HG02763 (cell line): ENCODE results near the gene DNLZ.

ENCODE experiments used
- ATAC-seq: cut with Tn5 transposase; IDR thresholded peaks from one replicate; pipeline ENCODE4 v1.9.1; 2021; ENCODE audit warnings: mild to moderate bottlenecking, moderate library complexity; ENCODE audit not compliant: unreplicated experiment

Gene DNLZ

GRCh38 chr9:136377341-136378169 lies 14.0 kb upstream of the DNLZ start:
- no peak for ATAC-seq

GRCh38 chr9:136376457-136376856 lies 12.9 kb upstream of the DNLZ start:
- no peak for ATAC-seq

GRCh38 chr9:136375096-136375495 lies 11.6 kb upstream of the DNLZ start:
- ATAC-seq = no peak

GRCh38 chr9:136374183-136374575 lies 10.6 kb upstream of the DNLZ start:
- ATAC-seq = no peak

GRCh38 chr9:136373300-136374182 lies 10.0 kb upstream of the DNLZ start, which contains the start of gene CARD9:
Gene CARD9, minus strand, starts transcription at chr9:136373669. Its CDS starts 1,591 bp downstream, at chr9:136372078.
- ATAC-seq = no peak

- no peak for ATAC-seq
Measured at GRCh38 chr9:136372561-136373299, 9.2 kb upstream of the DNLZ start.

- no peak for ATAC-seq
Measured at GRCh38 chr9:136372006-136372405, 8.5 kb upstream of the DNLZ start.

- no peak for ATAC-seq
Measured at GRCh38 chr9:136371533-136371880, 8.0 kb upstream of the DNLZ start.

GRCh38 chr9:136370687-136371532 lies 7.4 kb upstream of the DNLZ start:
- ATAC-seq = no peak

GRCh38 chr9:136370037-136370436 lies 6.5 kb upstream of the DNLZ start:
- no peak for ATAC-seq

- ATAC-seq = no peak
Measured at GRCh38 chr9:136368190-136368589, 4.6 kb upstream of the DNLZ start.

GRCh38 chr9:136367296-136368145 lies 4.0 kb upstream of the DNLZ start:
- no peak for ATAC-seq

- no peak for ATAC-seq
Measured at GRCh38 chr9:136366826-136367225, 3.3 kb upstream of the DNLZ start.

GRCh38 chr9:136365775-136366222 lies 2.3 kb upstream of the DNLZ start:
- no peak for ATAC-seq

- ATAC-seq = no peak
Measured at GRCh38 chr9:136364942-136365774, 1.6 kb upstream of the DNLZ start.

GRCh38 chr9:136363949-136364748 lies 605 bp upstream of the DNLZ start:
- ATAC-seq = no peak

GRCh38 chr9:136362450-136362784 lies 1.1 kb downstream of the DNLZ start:
- no peak for ATAC-seq
